Measurements from ENCODE around the gene C14orf132. TPM values are rescaled to one million over a fixed set of nuclear protein-coding genes. Genes with fewer than 3 reads are reported as not detected.

The C14orf132 gene
- total and polyA plus RNA-seq, 10 of the 15 experiments (the other 5 are each of a cell fraction or from before 2014, with no cell fraction given) = under 0.01 to 1.2 (median 0.03) TPM; not detected in 2

DNA sequence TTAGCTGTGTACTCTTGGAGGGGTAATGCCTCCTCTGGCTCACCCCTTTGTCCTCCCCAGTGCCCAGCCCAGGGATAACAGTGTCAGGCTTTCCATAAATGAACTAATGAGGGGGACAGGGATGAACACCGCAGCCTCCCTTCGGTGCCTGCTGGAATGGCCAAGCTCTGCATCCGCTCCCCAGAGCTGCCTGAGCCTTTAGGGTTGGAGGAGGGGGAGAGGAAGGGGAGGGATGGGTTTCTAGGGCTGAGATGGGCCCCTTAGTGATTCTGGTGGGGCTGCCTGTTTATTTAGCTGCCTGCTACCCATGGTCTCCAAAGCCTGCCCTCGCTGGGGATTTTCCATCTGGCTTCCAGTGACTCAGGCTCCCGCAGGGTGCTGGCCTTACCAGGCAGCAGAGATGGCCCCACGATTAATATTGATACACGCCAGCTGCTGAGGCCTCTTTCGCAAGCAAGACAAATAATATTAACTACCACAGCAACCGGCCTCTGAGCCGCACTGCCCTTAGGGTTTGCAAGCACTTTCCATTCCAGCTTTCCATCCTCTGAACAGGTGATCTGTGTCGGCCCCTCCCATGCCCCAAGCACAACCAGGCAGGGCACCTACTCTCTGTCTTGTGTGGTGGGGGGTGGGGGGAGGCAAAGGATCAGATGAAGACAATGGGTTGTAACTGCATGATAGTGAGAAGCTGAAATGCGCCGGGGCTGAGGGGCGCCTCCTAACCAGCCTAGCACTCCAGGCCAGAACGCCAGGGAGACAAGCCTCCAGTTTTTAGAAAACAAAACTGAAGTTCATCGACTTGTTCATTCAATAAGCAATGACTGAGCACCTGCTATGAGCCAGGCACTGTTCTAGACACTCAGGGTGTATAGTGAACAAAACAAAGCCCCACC lies 56.7 kb downstream of the C14orf132 start:
- 59% methylated on average over 15 of the region's 16 CpGs for WGBS (ENCODE audit: insufficient coverage, insufficient replicate concordance, low lambda C conversion rate, missing lambda C conversion rate)
- ChIA-PET SMC1A (ENCODE audit: uncharacterized antibody, unreplicated experiment) (interaction anchor here (0.9 to 1.3 kb wide), 3 partner anchors 12 to 39 kb away, joined by 3 to 5 read pairs (median 4); no protein-coding TSS in a partner anchor), RAD21 (ENCODE audit: unreplicated experiment) (interaction anchor here (0.8 to 2.2 kb wide), 3 partner anchors 18 to 93 kb away, joined by 3 to 5 read pairs (median 3); no protein-coding TSS in a partner anchor), POLR2A (no interaction called here), CTCF (interaction anchor here (1.5 kb wide), 1 partner anchor 40 kb away, joined by 3 read pairs; no protein-coding TSS in a partner anchor)
- in situ Hi-C loops (cut with MboI) = loop anchor here (5.0 to 10.0 kb wide), 2 partner anchors 181 to 329 kb away; no protein-coding TSS in a partner anchor
- FAIRE-seq (no peak), ATAC-seq (no peak), DNase-seq (ENCODE audit: low read depth, low spot score) (no peak)
- Histone ChIP-seq H3K4me3 (no peak overlapping the region), H3K9me3 (replicated peaks; ENCODE audit: control insufficient read depth, insufficient read depth, low read length) (no peaks in the 10 kb centered on the region), H4K20me1 (ENCODE audit: control insufficient read depth, insufficient read depth) (no peaks in the 10 kb centered on the region), H3K27me3 (replicated peaks in 1 of 2; ENCODE audit: control insufficient read depth in 2 of 2, insufficient read depth in 2 of 2, low read length in 1 of 2) (peaks cover 0 to 2% of the 10 kb centered on the region in 2 experiments; a peak in 1 of 4 replicates), H3K4me1 (ENCODE audit: control insufficient read depth, insufficient read depth, low read length) (no peaks in the 10 kb centered on the region), H3K9ac (ENCODE audit: control insufficient read depth, insufficient read depth, low read length) (no peak overlapping the region), H3K27ac (ENCODE audit: control insufficient read depth, insufficient read depth) (no peak overlapping the region), H2AFZ (ENCODE audit: control insufficient read depth, low read depth, low read length) (no peak overlapping the region), H3K36me3 (ENCODE audit: control insufficient read depth in 2 of 2, insufficient read depth in 2 of 2, low read length in 1 of 2) (no peaks in the 10 kb centered on the region), H3K4me2 (ENCODE audit: control insufficient read depth, insufficient read depth) (no peak overlapping the region), H3K79me2 (ENCODE audit: control insufficient read depth, insufficient read depth, low read length) (no peaks in the 10 kb centered on the region)
- intact Hi-C loops (cut with micrococcal nuclease; ENCODE audit: unreplicated experiment) = no loop called here
- no TSS peak for BruUV-seq (replicated peaks)
- TF ChIP-seq KAT2A (conservative IDR thresholded peaks at IDR 0.05; ENCODE audit: control insufficient read depth, low read depth, low read length) = no peak
- no peak for TF ChIP-seq FOXM1 (IDR thresholded peaks at IDR 0.05; ENCODE audit: low read depth, low read length)
- no peak for TF ChIP-seq BACH1 (IDR thresholded peaks at IDR 0.05; ENCODE audit: borderline replicate concordance)
- TF ChIP-seq CBX5 (IDR thresholded peaks at IDR 0.05; ENCODE audit: low read depth) = no peak
- no peak for TF ChIP-seq MEF2A (IDR thresholded peaks at IDR 0.05; ENCODE audit: insufficient read depth, low read depth, low read length)
- no peak for TF ChIP-seq GATAD2B (conservative IDR thresholded peaks at IDR 0.05; ENCODE audit: low read depth)
- no peak for TF ChIP-seq IKZF1 (conservative IDR thresholded peaks at IDR 0.05)
- TF ChIP-seq NR2C1 (IDR thresholded peaks at IDR 0.05) = no peak
- TF ChIP-seq, protein P1, sequence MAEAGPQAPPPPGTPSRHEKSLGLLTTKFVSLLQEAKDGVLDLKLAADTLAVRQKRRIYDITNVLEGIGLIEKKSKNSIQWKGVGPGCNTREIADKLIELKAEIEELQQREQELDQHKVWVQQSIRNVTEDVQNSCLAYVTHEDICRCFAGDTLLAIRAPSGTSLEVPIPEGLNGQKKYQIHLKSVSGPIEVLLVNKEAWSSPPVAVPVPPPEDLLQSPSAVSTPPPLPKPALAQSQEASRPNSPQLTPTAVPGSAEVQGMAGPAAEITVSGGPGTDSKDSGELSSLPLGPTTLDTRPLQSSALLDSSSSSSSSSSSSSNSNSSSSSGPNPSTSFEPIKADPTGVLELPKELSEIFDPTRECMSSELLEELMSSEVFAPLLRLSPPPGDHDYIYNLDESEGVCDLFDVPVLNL (IDR thresholded peaks at IDR 0.05; ENCODE audit: low read depth, low read length) = no peak
- TF ChIP-seq, protein P2, sequence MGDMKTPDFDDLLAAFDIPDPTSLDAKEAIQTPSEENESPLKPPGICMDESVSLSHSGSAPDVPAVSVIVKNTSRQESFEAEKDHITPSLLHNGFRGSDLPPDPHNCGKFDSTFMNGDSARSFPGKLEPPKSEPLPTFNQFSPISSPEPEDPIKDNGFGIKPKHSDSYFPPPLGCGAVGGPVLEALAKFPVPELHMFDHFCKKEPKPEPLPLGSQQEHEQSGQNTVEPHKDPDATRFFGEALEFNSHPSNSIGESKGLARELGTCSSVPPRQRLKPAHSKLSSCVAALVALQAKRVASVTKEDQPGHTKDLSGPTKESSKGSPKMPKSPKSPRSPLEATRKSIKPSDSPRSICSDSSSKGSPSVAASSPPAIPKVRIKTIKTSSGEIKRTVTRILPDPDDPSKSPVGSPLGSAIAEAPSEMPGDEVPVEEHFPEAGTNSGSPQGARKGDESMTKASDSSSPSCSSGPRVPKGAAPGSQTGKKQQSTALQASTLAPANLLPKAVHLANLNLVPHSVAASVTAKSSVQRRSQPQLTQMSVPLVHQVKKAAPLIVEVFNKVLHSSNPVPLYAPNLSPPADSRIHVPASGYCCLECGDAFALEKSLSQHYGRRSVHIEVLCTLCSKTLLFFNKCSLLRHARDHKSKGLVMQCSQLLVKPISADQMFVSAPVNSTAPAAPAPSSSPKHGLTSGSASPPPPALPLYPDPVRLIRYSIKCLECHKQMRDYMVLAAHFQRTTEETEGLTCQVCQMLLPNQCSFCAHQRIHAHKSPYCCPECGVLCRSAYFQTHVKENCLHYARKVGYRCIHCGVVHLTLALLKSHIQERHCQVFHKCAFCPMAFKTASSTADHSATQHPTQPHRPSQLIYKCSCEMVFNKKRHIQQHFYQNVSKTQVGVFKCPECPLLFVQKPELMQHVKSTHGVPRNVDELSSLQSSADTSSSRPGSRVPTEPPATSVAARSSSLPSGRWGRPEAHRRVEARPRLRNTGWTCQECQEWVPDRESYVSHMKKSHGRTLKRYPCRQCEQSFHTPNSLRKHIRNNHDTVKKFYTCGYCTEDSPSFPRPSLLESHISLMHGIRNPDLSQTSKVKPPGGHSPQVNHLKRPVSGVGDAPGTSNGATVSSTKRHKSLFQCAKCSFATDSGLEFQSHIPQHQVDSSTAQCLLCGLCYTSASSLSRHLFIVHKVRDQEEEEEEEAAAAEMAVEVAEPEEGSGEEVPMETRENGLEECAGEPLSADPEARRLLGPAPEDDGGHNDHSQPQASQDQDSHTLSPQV (IDR thresholded peaks at IDR 0.05) = no peak
- TF ChIP-seq BMI1 (IDR thresholded peaks at IDR 0.05; ENCODE audit: borderline replicate concordance) = no peak
- TF ChIP-seq JUNB (IDR thresholded peaks at IDR 0.05) = no peak
- no peak for TF ChIP-seq TCF12 (IDR thresholded peaks at IDR 0.05; ENCODE audit: low read depth, low read length)
- TF ChIP-seq, protein P3, sequence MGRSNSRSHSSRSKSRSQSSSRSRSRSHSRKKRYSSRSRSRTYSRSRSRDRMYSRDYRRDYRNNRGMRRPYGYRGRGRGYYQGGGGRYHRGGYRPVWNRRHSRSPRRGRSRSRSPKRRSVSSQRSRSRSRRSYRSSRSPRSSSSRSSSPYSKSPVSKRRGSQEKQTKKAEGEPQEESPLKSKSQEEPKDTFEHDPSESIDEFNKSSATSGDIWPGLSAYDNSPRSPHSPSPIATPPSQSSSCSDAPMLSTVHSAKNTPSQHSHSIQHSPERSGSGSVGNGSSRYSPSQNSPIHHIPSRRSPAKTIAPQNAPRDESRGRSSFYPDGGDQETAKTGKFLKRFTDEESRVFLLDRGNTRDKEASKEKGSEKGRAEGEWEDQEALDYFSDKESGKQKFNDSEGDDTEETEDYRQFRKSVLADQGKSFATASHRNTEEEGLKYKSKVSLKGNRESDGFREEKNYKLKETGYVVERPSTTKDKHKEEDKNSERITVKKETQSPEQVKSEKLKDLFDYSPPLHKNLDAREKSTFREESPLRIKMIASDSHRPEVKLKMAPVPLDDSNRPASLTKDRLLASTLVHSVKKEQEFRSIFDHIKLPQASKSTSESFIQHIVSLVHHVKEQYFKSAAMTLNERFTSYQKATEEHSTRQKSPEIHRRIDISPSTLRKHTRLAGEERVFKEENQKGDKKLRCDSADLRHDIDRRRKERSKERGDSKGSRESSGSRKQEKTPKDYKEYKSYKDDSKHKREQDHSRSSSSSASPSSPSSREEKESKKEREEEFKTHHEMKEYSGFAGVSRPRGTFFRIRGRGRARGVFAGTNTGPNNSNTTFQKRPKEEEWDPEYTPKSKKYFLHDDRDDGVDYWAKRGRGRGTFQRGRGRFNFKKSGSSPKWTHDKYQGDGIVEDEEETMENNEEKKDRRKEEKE (IDR thresholded peaks at IDR 0.05) = no peak
